Measurements from ENCODE around the gene DCAF6.
"Not testable (repeated sequence)": the region's sequence is repeated elsewhere in the genome, so short reads cannot be mapped to it uniquely, and the experiment has no call there.

The DCAF6 gene

DNA sequence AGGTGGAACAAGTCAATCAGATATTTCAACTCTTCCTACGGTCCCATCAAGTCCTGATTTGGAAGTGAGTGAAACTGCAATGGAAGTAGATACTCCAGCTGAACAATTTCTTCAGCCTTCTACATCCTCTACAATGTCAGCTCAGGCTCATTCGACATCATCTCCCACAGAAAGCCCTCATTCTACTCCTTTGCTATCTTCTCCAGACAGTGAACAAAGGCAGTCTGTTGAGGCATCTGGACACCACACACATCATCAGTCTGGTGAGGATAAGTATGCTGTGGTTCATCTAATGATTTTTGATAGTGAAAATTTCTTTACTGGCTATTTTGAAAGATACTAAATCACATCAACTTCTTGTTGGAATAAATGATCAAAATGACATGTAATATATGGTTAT lies 68.0 kb downstream of the DCAF6 start:
- no peak for DNase-seq (ENCODE audit: low read depth, low spot score)
- H3K27ac ChIP-seq, result no peak overlapping the region

DNA sequence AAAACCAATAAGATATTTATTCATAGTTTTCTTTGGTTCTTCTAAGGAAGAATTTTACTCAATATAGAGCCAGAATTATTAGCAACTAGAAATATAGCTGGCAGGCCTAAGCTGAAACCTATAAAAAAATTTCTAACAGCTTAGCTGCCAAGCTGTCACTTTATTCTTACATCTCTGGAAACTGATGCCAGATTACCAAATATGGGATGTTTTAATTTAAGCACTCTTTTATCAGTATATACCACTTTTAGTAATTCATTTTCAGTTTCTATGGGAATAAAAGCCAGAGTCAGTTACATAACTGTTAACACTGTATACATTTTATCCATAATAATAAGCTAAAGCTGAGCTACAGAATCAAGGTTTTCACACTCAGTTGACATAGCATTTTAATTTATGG lies 69.0 kb downstream of the DCAF6 start:
- no peak overlapping the region for H3K27ac ChIP-seq

DNA sequence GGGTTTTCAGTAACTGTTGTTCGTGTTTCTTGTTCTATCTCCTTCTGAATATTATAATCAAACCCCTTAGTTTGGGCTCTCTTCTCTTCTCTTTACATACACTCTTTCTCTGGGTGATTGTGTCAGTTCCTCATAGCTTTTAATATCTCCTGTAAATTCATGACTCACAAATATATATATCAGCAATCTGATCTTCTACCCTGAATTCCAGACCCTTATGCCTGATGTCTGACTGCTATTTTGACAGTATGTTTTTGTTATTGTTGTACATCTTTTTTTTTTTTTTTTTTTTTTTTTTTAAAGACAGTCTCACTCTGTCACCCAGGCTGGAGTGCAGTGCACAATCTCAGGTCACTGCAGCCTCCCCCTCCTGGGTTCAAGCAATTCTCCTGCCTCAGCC lies 71.2 kb downstream of the DCAF6 start:
- no peak for DNase-seq (ENCODE audit: low read depth, low spot score)
- no peak overlapping the region for H3K27ac ChIP-seq

More for the DNA sequence above, 69.0 kb downstream of the DCAF6 start:
- no peak for DNase-seq (ENCODE audit: low read depth, low spot score)

DNA sequence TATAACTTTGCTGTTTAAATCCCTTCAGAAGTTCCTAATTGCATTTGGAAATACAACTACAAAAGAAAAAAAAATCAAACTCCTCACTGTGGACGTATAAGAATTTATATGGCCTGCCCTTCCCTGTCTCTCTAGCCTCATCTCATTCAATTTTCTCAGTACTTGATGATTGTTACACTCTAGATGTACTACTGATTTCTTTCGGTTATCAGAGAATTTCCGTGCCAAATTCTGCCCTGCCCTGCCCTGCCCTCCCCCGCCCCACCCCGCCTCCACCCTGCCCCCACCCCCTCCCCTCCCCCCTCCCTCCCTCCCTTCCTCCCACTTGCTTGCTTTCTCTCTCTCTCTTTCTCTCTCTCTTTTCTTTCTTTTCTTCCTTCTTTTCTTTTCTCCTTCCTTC lies 72.1 kb downstream of the DCAF6 start:
- DNase-seq (ENCODE audit: low read depth, low spot score), result no peak
- H3K27ac ChIP-seq, result no peak overlapping the region

DNA sequence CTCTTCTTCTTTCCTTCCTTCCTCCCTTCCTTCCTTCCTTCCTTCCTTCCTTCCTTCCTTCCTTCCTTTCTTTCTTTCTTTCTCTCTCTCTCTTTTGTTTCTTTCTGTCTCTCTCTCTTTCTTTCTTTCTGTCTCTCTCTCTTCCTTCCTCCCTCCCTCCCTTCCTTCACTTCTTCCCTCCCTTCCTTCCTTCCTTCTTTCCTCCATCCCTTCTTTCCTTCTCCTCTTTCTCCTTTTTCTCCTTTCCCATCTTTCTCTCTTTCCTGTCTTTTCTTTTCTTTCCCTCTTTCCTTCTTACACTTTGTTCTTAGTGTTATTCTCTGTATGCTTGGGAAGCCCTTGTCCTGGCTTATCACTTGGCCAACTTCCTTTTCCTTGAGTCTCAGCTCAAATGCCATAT lies 72.8 kb downstream of the DCAF6 start:
- H3K27ac ChIP-seq, result no peak overlapping the region
- no peak for DNase-seq (ENCODE audit: low read depth, low spot score)

DNA sequence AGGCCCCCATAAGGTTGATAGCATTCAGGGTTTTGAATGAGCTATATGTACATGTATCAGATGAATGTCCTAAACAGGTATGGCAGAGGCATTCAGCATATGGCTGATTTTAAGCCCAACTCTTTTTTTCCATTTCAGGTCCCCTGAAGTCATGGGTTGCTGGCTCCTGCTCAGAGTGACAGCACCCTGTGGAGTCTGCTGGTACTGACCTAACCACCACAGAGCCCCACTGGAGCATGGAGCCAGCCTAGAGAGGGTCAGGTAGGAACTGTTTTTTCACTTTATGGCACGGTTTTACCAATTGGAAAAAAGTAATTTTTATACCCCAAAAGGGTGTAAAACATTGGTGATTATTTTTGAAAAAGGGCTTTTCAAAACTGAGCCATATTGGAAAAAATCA lies 82.9 kb downstream of the DCAF6 start:
- H3K27ac ChIP-seq, result no peak overlapping the region
- DNase-seq (ENCODE audit: low read depth, low spot score), result no peak

DNA sequence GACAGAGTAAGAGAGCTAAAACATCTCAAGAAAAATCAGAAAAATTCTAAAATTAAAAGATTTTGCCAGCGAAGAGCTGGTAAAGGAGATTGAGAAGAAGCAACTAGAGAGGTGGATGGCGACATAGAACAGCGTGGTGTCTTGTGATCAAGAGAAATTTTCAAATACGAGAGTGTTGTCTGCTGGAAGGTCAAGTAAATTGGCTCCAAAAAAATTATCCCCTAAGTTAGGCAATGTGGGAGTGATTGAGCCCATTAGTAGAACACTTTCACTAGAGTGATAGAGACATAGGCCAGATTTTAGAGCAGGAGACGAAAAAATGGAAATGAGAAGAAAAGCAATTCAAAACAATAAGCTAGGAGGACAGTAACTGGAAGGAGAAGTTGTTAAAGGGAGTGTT lies 94.7 kb downstream of the DCAF6 start:
- H3K27ac ChIP-seq, result no peak overlapping the region
- no peak for DNase-seq (ENCODE audit: low read depth, low spot score)

DNA sequence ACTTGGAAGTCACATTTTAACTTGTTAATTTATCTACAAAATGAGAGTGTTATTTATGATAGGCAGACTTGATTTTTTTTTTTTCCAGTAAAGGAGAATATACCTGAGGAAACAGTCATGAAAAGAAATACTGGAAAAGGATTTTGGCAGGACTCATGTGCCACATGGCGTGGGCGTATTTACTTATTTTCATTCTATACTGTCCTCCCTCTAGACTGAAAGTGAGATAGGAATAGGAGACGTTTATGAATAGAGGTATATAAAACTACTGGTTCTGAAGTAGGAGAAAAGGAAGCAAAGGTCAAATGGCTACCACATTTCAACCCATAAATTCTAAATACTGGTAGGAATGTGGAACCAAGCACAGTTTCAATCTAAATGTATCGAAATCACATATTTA lies 95.1 kb downstream of the DCAF6 start:
- no peak overlapping the region for H3K27ac ChIP-seq
- DNase-seq (ENCODE audit: low read depth, low spot score), result no peak

DNA sequence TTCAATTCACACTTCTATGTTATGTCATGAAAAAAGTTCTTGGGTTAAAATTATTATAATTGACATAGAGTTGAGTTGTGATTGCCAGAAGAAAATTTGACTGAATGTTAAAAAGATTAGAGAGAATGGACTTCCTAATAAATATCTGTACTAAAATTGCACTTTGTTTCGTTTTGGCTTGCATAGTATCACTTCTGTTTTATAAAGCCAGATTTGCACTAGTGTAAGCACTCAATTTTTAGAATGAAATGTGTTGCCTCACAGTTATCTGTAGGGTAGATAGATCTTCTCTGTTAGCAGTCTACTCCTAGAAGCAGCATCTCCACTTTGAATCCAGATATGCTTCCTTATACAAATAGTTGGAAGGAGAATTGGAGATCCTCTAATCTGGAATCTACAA lies 95.5 kb downstream of the DCAF6 start:
- no peak overlapping the region for H3K27ac ChIP-seq
- DNase-seq (ENCODE audit: low read depth, low spot score), result no peak

DNA sequence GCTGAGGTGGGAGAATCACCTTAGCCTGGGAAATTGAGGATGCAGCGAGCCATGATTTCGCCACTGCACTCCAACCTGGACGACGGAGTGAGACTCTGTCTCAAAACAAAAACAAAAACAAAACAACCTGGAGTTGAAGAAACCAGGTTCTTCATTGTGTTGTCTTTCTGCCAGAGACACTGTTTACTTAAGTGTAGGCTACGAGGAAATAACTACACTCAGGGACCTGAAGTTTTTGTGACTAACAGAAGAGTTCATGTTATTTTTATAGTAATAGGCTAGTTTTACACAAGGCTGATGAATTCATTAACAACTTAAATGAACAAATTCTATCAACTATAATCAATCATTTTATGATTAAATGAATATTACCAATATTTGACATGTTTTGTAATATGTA lies 98.9 kb downstream of the DCAF6 start:
- DNase-seq (ENCODE audit: low read depth, low spot score), result no peak
- H3K27ac ChIP-seq, result no peak overlapping the region

DNA sequence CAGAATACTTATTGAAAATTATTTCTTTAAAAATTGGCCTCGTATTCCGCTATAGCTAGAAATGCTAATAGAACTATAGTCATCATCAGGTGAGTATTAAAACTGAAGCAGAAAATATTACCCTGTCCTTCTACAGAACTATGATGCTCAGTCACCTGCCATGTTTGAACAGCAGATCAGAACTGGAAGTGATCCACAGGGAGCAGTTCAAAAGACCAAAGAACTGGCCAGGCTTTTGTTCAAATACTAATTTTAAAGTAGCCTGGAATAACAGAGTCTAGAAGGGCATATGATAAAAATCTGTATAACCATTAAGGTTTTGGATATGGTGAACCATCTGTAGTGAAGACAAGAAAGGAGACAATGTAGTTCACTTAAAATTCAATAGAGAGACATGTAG lies 105.9 kb downstream of the DCAF6 start:
- H3K27ac ChIP-seq, result no peak overlapping the region
- DNase-seq (ENCODE audit: low read depth, low spot score), result no peak

DNA sequence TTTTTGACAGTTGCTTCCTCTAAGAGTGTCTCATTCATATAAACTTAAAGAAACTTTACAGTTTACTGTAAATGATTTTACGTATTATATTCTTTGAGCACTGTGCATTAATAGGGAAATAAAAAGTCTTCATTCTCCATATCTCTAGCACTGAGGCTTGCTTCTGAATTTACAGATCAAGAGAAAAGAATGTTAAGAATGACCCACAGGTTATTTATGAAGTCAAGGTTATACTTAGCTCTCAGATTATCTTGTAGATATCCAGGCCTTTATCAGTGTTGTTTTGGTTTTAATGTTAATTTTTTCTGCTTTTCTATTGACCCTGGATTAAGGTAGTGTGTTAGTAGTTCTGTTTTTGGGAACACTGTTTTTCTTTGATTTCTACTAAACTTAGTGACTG lies 108.8 kb downstream of the DCAF6 start:
- no peak for DNase-seq (ENCODE audit: low read depth, low spot score)
- no peak overlapping the region for H3K27ac ChIP-seq

DNA sequence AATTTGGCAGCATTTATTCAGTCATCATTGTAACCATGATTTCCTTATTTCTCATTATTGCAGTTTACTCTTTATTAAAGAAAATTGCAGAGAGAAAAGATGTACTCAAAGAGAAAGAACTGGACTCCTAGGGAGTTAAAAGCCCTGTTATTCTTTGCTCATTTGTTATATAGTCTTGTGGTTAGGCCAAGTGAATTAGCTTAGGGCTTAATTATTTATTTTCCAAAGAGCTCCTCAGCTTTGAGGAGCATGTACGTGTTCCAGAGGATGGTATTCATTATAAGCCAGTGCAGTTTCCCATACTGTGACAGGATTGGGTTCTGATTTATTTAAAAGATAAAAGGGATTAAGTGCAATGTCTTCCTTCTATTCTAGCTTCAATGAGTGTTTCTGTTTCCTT lies 113.8 kb downstream of the DCAF6 start:
- no peak overlapping the region for H3K27ac ChIP-seq
- no peak for DNase-seq (ENCODE audit: low read depth, low spot score)

DNA sequence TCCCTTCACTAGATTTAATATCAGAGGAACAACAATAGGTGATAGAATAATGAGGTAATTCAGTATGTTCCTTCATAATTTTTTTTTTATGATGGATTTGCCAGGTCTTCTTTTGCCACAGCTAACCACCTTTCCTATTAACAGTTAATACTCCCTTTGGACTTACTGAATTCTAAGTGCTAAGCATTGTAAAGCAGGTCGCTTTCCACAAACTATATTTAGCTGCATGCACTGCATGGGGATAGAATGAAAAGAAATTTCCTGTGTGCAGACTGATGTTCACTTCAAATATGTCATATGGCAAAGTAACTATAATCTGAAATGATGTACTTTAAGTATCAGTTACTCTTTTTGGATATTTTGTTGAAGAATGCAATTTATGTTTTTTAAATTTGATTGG lies 114.4 kb downstream of the DCAF6 start:
- no peak overlapping the region for H3K27ac ChIP-seq
- DNase-seq (ENCODE audit: low read depth, low spot score), result no peak

DNA sequence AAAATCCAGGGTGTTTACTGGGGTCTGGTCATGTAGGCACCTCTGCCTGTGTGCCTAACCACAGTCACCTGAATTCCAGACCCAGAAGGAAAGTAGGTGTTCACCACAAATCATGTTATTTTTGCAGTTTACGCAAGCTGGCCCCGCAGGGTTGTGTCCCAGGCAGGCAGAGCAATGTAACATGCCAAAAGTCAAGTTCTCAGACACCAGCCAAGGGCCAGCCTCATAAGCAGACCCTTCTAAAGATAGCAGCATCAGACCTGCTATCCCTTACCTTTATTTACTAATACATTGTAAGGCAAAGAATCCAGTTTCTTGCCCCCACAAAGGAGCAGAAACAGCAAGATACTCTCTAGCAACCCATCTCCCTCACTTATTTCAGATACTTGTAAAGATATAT lies 117.2 kb downstream of the DCAF6 start:
- no peak overlapping the region for H3K27ac ChIP-seq
- no peak for DNase-seq (ENCODE audit: low read depth, low spot score)

DNA sequence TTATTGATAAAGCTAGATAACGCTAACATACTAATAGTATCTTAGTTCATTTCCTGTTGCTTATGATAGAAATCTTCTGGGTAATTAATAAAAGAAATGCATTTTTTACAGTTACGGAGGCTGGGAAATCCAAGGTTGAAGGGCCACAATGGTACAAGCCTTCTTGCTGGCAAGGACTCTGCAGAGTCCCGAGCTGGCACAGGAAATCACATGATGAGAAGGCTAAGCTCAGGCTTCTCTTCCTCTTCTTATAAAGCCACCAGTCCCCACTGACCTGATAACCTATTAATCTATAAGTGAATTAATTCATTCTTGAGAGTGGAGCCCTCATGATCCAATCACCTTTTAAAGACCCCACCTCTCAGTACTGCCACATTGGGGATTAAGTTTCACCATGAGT lies 117.6 kb downstream of the DCAF6 start:
- no peak overlapping the region for H3K27ac ChIP-seq
- DNase-seq (ENCODE audit: low read depth, low spot score), result no peak

DNA sequence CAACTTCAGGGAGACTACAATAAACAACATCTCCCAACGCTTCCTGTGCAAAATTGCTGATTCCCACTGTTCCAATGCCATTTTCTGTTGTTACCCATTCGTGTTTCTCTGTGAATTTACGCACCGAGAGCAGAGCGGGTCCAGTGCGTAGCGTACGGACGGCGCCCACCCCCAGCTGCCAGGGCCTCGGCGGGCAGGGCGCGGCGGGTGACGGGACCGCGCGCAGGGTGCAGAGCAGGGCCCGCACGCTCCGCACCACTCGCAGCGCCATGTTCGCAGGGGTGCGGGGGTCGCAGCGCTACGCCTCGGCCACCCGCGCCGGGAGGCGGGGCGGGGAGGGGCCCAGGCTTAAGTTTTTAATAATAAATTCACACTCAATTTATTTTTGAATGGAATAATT lies 119.7 kb downstream of the DCAF6 start:
- not testable (repeated sequence) for DNase-seq (ENCODE audit: low read depth, low spot score); H3K27ac ChIP-seq

DNA sequence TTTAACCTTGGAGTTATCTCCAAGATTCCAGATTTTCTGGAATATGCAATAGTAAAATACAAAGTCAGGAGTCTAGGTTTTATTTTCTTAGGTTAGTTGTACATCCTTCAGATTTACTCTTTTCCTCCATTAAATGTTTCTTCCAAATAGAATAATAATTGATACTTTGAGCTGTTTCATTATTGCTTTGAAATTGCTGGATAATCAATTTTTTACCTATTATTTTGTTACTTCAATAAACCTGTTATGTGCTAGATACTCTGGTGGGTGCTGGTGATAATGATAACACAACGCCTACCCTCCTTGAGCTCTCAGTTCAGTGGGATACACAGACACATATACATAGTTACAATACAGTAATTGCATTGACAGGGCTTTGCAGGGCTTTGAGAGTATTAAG lies 120.9 kb downstream of the DCAF6 start:
- H3K27ac ChIP-seq, result no peak overlapping the region
- DNase-seq (ENCODE audit: low read depth, low spot score), result no peak

DNA sequence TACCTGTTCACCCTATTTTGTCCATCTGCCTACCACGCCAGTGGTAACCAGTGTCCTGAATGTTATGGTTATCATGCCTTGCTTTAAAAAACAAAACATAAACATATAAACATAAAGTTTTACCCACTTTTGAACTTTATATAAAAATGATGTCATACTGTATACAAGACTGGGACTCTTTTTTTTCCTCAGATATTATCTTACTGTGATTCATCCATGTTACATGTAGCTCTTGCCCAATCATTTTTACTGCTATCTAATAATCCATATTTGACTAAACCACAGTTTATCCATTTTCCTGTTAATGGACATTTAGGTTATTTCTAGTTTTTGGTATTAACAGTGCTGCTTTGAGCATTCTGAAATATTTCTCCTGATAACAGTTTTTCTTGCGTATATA lies 121.4 kb downstream of the DCAF6 start:
- H3K27ac ChIP-seq, result no peak overlapping the region
- no peak for DNase-seq (ENCODE audit: low read depth, low spot score)

DNA sequence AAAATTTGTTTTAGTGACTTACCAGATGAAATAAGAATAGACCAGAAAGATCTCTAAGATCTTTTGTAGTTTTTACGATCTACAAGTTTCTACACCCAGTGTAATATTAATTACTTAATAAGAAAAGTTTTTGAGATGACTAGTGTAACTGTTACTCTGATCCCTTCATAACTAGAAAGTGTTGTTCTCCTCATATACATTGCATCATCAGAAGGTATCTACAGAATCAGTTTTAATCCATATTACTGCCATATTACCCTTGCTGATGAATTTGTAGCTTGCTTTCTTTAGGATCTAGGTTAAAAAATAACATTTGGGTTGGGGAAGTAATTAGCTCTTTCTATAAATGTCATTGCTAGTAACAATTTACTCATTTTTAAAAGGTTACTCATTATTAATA lies 127.7 kb downstream of the DCAF6 start:
- no peak for DNase-seq (ENCODE audit: low read depth, low spot score)
- no peak overlapping the region for H3K27ac ChIP-seq

DNA sequence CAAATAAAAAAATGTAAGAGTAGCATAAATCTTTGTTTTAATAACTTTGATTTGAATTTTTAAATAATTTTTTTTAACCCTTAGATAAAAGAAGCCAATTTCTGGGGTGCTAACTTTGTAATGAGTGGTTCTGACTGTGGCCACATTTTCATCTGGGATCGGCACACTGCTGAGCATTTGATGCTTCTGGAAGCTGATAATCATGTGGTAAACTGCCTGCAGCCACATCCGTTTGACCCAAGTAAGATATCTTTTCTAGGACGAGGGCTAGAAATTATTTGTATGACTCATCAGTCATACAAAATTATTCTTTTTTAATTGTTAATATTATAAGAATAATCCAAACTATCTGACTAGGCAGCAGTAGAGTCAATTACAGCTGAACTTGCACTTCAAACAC lies 129.0 kb downstream of the DCAF6 start:
- no peak for DNase-seq (ENCODE audit: low read depth, low spot score)
- no peak overlapping the region for H3K27ac ChIP-seq

DNA sequence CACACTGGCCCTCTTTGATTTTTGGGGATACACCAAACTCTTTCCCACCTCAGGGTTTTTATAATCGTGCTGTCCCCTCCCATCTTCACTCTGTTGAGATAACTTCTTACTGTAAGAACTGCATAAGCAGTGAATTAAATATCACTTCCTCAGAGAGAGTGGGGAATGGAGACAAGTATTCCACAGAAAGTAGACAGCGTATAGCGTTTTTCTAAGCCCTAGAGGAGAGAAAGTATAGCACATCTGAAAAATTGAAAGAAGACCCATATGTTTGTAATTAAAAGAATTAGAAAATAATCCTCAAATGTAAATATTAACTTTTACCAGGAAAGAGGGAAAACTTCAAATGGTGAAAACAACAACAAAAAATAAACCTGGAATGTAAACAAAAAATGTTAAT lies 132.9 kb downstream of the DCAF6 start:
- no peak for DNase-seq (ENCODE audit: low read depth, low spot score)
- H3K27ac ChIP-seq, result no peak overlapping the region

DNA sequence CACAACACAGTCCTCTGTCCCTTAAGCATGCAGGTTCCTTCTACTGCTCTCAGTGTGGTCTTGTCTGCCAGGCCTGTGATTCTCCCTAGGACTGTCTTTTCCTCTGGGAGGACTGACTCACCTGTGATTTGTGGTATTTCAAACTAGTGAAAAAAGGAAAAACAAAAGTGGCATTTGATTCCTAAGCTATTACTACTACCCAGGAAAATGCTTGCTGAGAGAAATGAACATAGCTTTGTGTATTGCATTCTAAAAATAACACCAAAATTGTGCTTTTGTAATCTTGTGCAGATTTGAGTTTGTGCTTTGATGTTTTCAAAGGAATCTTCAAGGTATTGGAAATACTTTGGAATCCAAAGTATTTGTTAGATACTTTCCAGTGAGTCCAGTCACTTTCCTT lies 143.3 kb downstream of the DCAF6 start:
- DNase-seq (ENCODE audit: low read depth, low spot score), result no peak
- H3K27ac ChIP-seq, result peak overlapping the region; percentile 78

All from epithelial cell of prostate (primary cell).